HepG2 (cell line): ENCODE data around the gene NEK7.

Experiments
- EP300 ChIP-seq, 3 experiments: sonication (generic) in 1 of 3; formaldehyde crosslinking in 1 of 3; IDR thresholded peaks; 2 replicates each; pipeline versions ENCODE4 v1.5.1 to v1.6.1; 2011 to 2020; ENCODE audit warnings: low read depth in 2 of 3, low read length in 2 of 3, borderline replicate concordance in 1 of 3, improper control_type of control experiment in 1 of 3, mild to moderate bottlenecking in 1 of 3, missing genetic modification reagents in 1 of 3, moderate library complexity in 1 of 3
- MED13 ChIP-seq: sonication (generic); formaldehyde crosslinking; IDR thresholded peaks from 2 replicates; pipeline ENCODE4 v1.5.0; 2020; ENCODE audit warnings: missing genetic modification reagents
- MXI1 ChIP-seq: IDR thresholded peaks from 3 replicates; pipeline ENCODE4 v1.6.1; 2012; ENCODE audit warnings: low read depth, low read length, inconsistent platforms, borderline replicate concordance
- NFE2L1 ChIP-seq: sonication (generic); formaldehyde crosslinking; IDR thresholded peaks from 2 replicates; pipeline ENCODE4 v1.4.0; 2020; ENCODE audit warnings: missing genetic modification reagents, mild to moderate bottlenecking, borderline replicate concordance
- RARG ChIP-seq: sonication (generic); formaldehyde crosslinking; IDR thresholded peaks from 2 replicates; pipeline ENCODE4 v1.4.0; 2020; ENCODE audit warnings: low read depth, mild to moderate bottlenecking, missing genetic modification reagents
- SIN3A ChIP-seq: IDR thresholded peaks from 2 replicates; pipeline ENCODE4 v1.6.1; 2011; ENCODE audit warnings: low read depth, mild to moderate bottlenecking, control low read depth, low read length, borderline replicate concordance
- SRF ChIP-seq: IDR thresholded peaks from 2 replicates; pipeline ENCODE4 v1.6.1; 2011; ENCODE audit warnings: mild to moderate bottlenecking, low read depth, low read length, moderate library complexity
- ZNF24 ChIP-seq: fragments of 450-650 bp; IDR thresholded peaks from 2 replicates; pipeline ENCODE4 v1.6.1; 2017; ENCODE audit warnings: antibody characterized with exemption, mild to moderate bottlenecking
- ZNF263 ChIP-seq: sonication (generic); formaldehyde crosslinking; IDR thresholded peaks from 2 replicates; pipeline ENCODE4 v1.4.0; 2020; ENCODE audit warnings: missing genetic modification reagents
- ZNF83 ChIP-seq: sonication (generic); formaldehyde crosslinking; IDR thresholded peaks from 2 replicates; pipeline ENCODE4 v1.4.0; 2020; ENCODE audit warnings: missing genetic modification reagents, mild to moderate bottlenecking, borderline replicate concordance
- TF ChIP-seq, protein P1 (sequence below): sonication (generic); formaldehyde crosslinking; IDR thresholded peaks from 2 replicates; pipeline ENCODE4 v1.4.0; 2020; ENCODE audit warnings: low read depth, mild to moderate bottlenecking, missing genetic modification reagents
- TF ChIP-seq, protein P2 (sequence below): sonication (generic); formaldehyde crosslinking; IDR thresholded peaks from 2 replicates; pipeline ENCODE4 v1.4.0; 2020; ENCODE audit warnings: missing genetic modification reagents, mild to moderate bottlenecking, borderline replicate concordance
- TF ChIP-seq, protein P3 (sequence below): sonication (generic); formaldehyde crosslinking; IDR thresholded peaks from 2 replicates; pipeline ENCODE4 v1.4.0; 2020; ENCODE audit warnings: missing genetic modification reagents
- TF ChIP-seq, protein P4 (sequence below): sonication (generic); formaldehyde crosslinking; IDR thresholded peaks from 2 replicates; pipeline ENCODE4 v1.5.1; 2020; ENCODE audit warnings: mild to moderate bottlenecking, missing genetic modification reagents, moderate library complexity

DNA sequence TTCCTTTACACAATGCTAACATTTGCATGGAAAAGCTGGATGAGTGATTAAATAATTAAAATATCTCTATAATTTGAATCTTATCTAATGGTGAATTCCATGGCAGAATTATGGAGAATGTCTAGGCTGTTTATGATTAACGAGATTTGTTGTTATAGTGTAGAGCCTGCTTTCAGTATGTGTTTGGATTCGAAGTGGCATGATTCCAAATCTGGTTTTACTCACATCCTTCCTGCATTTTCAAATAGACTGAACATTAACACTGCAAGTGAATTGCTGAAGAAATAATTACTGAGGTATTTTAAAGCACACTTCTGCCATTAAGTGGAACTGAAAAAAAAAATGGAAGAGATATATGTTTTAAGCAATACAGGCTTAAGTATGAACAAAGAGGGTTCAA lies 5.1 kb upstream of the NEK7 start:
- TF ChIP-seq, protein P1, sequence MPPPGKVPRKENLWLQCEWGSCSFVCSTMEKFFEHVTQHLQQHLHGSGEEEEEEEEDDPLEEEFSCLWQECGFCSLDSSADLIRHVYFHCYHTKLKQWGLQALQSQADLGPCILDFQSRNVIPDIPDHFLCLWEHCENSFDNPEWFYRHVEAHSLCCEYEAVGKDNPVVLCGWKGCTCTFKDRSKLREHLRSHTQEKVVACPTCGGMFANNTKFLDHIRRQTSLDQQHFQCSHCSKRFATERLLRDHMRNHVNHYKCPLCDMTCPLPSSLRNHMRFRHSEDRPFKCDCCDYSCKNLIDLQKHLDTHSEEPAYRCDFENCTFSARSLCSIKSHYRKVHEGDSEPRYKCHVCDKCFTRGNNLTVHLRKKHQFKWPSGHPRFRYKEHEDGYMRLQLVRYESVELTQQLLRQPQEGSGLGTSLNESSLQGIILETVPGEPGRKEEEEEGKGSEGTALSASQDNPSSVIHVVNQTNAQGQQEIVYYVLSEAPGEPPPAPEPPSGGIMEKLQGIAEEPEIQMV (CRISPR knock-in tag) = no peak
- TF ChIP-seq RARG (no peak), ZNF83 (no peak), ZNF24 (no peak), NFE2L1 (CRISPR knock-in tag) (no peak), MED13 (CRISPR knock-in tag) (no peak), MXI1 (no peak), EP300 (IDR thresholded peaks at IDR 0.05; ENCODE audit: low read depth in 2 of 2, low read length in 2 of 2) (no peak), EP300 (CRISPR knock-in tag; IDR thresholded peaks at IDR 0.05; ENCODE audit: borderline replicate concordance) (no peak), ZNF263 (CRISPR knock-in tag) (no peak), SRF (no peak), SIN3A (no peak)
- TF ChIP-seq, protein P2, sequence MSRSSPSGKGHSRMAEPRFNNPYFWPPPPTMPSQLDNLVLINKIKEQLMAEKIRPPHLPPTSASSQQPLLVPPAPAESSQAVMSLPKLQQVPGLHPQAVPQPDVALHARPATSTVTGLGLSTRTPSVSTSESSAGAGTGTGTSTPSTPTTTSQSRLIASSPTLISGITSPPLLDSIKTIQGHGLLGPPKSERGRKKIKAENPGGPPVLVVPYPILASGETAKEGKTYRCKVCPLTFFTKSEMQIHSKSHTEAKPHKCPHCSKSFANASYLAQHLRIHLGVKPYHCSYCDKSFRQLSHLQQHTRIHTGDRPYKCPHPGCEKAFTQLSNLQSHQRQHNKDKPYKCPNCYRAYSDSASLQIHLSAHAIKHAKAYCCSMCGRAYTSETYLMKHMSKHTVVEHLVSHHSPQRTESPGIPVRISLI (CRISPR knock-in tag) = no peak
- TF ChIP-seq, protein P3, sequence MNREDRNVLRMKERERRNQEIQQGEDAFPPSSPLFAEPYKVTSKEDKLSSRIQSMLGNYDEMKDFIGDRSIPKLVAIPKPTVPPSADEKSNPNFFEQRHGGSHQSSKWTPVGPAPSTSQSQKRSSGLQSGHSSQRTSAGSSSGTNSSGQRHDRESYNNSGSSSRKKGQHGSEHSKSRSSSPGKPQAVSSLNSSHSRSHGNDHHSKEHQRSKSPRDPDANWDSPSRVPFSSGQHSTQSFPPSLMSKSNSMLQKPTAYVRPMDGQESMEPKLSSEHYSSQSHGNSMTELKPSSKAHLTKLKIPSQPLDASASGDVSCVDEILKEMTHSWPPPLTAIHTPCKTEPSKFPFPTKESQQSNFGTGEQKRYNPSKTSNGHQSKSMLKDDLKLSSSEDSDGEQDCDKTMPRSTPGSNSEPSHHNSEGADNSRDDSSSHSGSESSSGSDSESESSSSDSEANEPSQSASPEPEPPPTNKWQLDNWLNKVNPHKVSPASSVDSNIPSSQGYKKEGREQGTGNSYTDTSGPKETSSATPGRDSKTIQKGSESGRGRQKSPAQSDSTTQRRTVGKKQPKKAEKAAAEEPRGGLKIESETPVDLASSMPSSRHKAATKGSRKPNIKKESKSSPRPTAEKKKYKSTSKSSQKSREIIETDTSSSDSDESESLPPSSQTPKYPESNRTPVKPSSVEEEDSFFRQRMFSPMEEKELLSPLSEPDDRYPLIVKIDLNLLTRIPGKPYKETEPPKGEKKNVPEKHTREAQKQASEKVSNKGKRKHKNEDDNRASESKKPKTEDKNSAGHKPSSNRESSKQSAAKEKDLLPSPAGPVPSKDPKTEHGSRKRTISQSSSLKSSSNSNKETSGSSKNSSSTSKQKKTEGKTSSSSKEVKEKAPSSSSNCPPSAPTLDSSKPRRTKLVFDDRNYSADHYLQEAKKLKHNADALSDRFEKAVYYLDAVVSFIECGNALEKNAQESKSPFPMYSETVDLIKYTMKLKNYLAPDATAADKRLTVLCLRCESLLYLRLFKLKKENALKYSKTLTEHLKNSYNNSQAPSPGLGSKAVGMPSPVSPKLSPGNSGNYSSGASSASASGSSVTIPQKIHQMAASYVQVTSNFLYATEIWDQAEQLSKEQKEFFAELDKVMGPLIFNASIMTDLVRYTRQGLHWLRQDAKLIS (CRISPR knock-in tag) = no peak
- TF ChIP-seq, protein P4, sequence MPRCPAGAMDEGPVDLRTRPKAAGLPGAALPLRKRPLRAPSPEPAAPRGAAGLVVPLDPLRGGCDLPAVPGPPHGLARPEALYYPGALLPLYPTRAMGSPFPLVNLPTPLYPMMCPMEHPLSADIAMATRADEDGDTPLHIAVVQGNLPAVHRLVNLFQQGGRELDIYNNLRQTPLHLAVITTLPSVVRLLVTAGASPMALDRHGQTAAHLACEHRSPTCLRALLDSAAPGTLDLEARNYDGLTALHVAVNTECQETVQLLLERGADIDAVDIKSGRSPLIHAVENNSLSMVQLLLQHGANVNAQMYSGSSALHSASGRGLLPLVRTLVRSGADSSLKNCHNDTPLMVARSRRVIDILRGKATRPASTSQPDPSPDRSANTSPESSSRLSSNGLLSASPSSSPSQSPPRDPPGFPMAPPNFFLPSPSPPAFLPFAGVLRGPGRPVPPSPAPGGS (CRISPR knock-in tag) = no peak
